Neuronal stem cell (in vitro differentiated cells): ENCODE results near the gene DMD.
"Not testable (repeated sequence)": the region's sequence is repeated elsewhere in the genome, so short reads cannot be mapped to it uniquely, and the experiment has no call there.

ENCODE experiments used
- DNase-seq: peaks from one replicate; pipeline ENCODE4 v3.0.0-alpha.2; 2013; ENCODE audit warnings: low spot score
- H2AFZ ChIP-seq: one replicate; pipeline ENCODE4 v1.6.1; 2013; ENCODE audit warnings: mild to moderate bottlenecking, low read length, inconsistent platforms
- H2AK5ac ChIP-seq: 2 replicates; pipeline ENCODE4 v1.6.1; 2013; ENCODE audit warnings: low read depth, mild to moderate bottlenecking, inconsistent platforms, low read length, moderate library complexity, mixed read lengths
- H2BK120ac ChIP-seq: 2 replicates; pipeline ENCODE4 v1.6.1; 2013; ENCODE audit warnings: low read depth, mild to moderate bottlenecking, inconsistent platforms, low read length, moderate library complexity, mixed read lengths
- H2BK12ac ChIP-seq: one replicate; pipeline ENCODE4 v1.6.1; 2013; ENCODE audit warnings: low read length, inconsistent platforms
- H2BK15ac ChIP-seq: 2 replicates; pipeline ENCODE4 v1.6.1; 2013; ENCODE audit warnings: mild to moderate bottlenecking, low read length, inconsistent platforms, mixed read lengths
- H2BK5ac ChIP-seq: one replicate; pipeline ENCODE4 v1.6.1; 2013; ENCODE audit warnings: inconsistent platforms, mild to moderate bottlenecking, low read length, moderate library complexity
- H3K14ac ChIP-seq: one replicate; pipeline ENCODE4 v1.6.1; 2013; ENCODE audit warnings: low read length, inconsistent platforms
- H3K18ac ChIP-seq: 2 replicates; pipeline ENCODE4 v1.6.1; 2013; ENCODE audit warnings: low read length, inconsistent platforms
- H3K23ac ChIP-seq: 2 replicates; pipeline ENCODE4 v1.6.1; 2013; ENCODE audit warnings: low read depth, mild to moderate bottlenecking, mixed read lengths, low read length, inconsistent platforms; ENCODE audit not compliant: poor library complexity
- H3K27ac ChIP-seq: replicated peaks from 3 replicates; pipeline ENCODE4 v1.5.1; 2013; ENCODE audit warnings: low read length, inconsistent platforms
- H3K27me3 ChIP-seq, 3 experiments: 2 replicates each; pipeline ENCODE4 v1.6.1; 2013; ENCODE audit warnings: low read length in 3 of 3, mild to moderate bottlenecking in 2 of 3, inconsistent platforms in 1 of 3, low read depth in 1 of 3, mixed read lengths in 1 of 3, moderate library complexity in 1 of 3; ENCODE audit not compliant: control insufficient read depth in 3 of 3, insufficient read depth in 3 of 3
- H3K36me3 ChIP-seq, 2 donors: replicated peaks in 1 of 2; 2 replicates each; pipeline ENCODE4 v1.6.1; 2013; ENCODE audit warnings: low read length in 2 of 2; ENCODE audit not compliant: control insufficient read depth in 2 of 2, insufficient read depth in 2 of 2
- H3K4ac ChIP-seq: 2 replicates; pipeline ENCODE4 v1.6.1; 2013; ENCODE audit warnings: inconsistent platforms, mild to moderate bottlenecking, low read length, moderate library complexity
- H3K4me1 ChIP-seq, 2 donors: 1 replicate in 1 of 2; 2 replicates in 1 of 2; pipeline ENCODE4 v1.6.1; 2013; ENCODE audit warnings: low read length in 2 of 2, low read depth in 1 of 2; ENCODE audit not compliant: control insufficient read depth in 2 of 2, insufficient read depth in 1 of 2
- H3K4me2 ChIP-seq: one replicate; pipeline ENCODE4 v1.6.1; 2013; ENCODE audit warnings: mild to moderate bottlenecking, low read length, inconsistent platforms; ENCODE audit not compliant: insufficient read depth, poor library complexity, severe bottlenecking
- H3K4me3 ChIP-seq, 2 donors: 2 replicates each; pipeline ENCODE4 v1.5.1; 2013; ENCODE audit warnings: low read length in 2 of 2, mild to moderate bottlenecking in 2 of 2, inconsistent platforms in 1 of 2, moderate library complexity in 1 of 2
- H3K79me1 ChIP-seq: one replicate; pipeline ENCODE4 v1.6.1; 2013; ENCODE audit warnings: low read depth, mild to moderate bottlenecking, inconsistent platforms, low read length, moderate library complexity
- H3K9ac ChIP-seq: one replicate; pipeline ENCODE4 v1.6.1; 2013; ENCODE audit warnings: mild to moderate bottlenecking, low read depth, low read length, inconsistent platforms; ENCODE audit not compliant: poor library complexity
- H3K9me3 ChIP-seq, 2 donors: replicated peaks in 1 of 2; 2 replicates each; pipeline versions ENCODE3 to v1.6.1; 2013; ENCODE audit warnings: low read length in 2 of 2, mild to moderate bottlenecking in 2 of 2, inconsistent platforms in 1 of 2, low read depth in 1 of 2, mixed read lengths in 1 of 2, moderate library complexity in 1 of 2; ENCODE audit not compliant: control insufficient read depth in 2 of 2, insufficient read depth in 1 of 2
- H4K8ac ChIP-seq: one replicate; pipeline ENCODE4 v1.6.1; 2013; ENCODE audit warnings: low read depth, mild to moderate bottlenecking, inconsistent platforms, low read length, moderate library complexity
- H4K91ac ChIP-seq: one replicate; pipeline ENCODE4 v1.6.1; 2013; ENCODE audit warnings: low read length, low read depth, mild to moderate bottlenecking, inconsistent platforms; ENCODE audit not compliant: poor library complexity
- WGBS, 2 donors: extraction: QIAGEN DNeasy Blood & Tissue Kit; methylation state at CpG; one replicate each; pipeline ENCODE4 v1.1.7; 2013; ENCODE audit warnings: missing lambda C conversion rate in 2 of 2, mixed read lengths in 1 of 2; ENCODE audit not compliant: insufficient read length in 2 of 2, insufficient replicate concordance in 1 of 2; ENCODE audit errors: extremely low coverage in 2 of 2; 5-methylcytosine and 5-hydroxymethylcytosine counted together

DMD gene

GRCh38 chrX:31934015-31934414, 1277.3 kb downstream of the DMD start:
- Histone ChIP-seq H4K8ac (no peak overlapping the region), H2BK15ac (no peak overlapping the region), H3K4me3 (no peak overlapping the region), H3K18ac (no peak overlapping the region), H4K91ac (no peak overlapping the region), H3K36me3 (peaks cover 0 to 4% of the 10 kb centered on the region in 2 donors), H3K9ac (no peak overlapping the region), H3K27me3 (no peaks in the 10 kb centered on the region), H3K9me3 (no peaks in the 10 kb centered on the region), H2BK12ac (no peak overlapping the region), H2BK5ac (no peak overlapping the region), H3K23ac (no peak overlapping the region), H3K4ac (no peak overlapping the region), H3K27ac (no peak overlapping the region), H3K4me1 (no peaks in the 10 kb centered on the region), H3K14ac (no peak overlapping the region), H3K79me1 (no peaks in the 10 kb centered on the region), H2AK5ac (no peak overlapping the region), H2AFZ (no peak overlapping the region), H3K4me2 (no peak overlapping the region), H2BK120ac (no peak overlapping the region)
- no peak for DNase-seq
- no CpG with 5 or more reads among the region's 3 CpGs for WGBS, 2 donors

GRCh38 chrX:31932769-31933168, 1278.6 kb downstream of the DMD start:
- Histone ChIP-seq H2BK120ac (no peak overlapping the region), H3K23ac (no peak overlapping the region), H3K9me3 (no peaks in the 10 kb centered on the region), H3K4me1 (no peaks in the 10 kb centered on the region), H2BK12ac (no peak overlapping the region), H4K8ac (no peak overlapping the region), H3K4me2 (no peak overlapping the region), H3K79me1 (no peaks in the 10 kb centered on the region), H2AFZ (no peak overlapping the region), H3K4ac (no peak overlapping the region), H3K18ac (no peak overlapping the region), H2BK15ac (no peak overlapping the region), H2AK5ac (no peak overlapping the region), H3K27me3 (no peaks in the 10 kb centered on the region), H4K91ac (no peak overlapping the region), H2BK5ac (no peak overlapping the region), H3K27ac (no peak overlapping the region), H3K9ac (no peak overlapping the region), H3K4me3 (no peak overlapping the region), H3K14ac (no peak overlapping the region), H3K36me3 (peaks cover 0 to 6% of the 10 kb centered on the region in 2 donors)
- no peak for DNase-seq
- no CpG with 5 or more reads among the region's 1 CpG for WGBS, 2 donors

GRCh38 chrX:31932320-31932719, 1279.0 kb downstream of the DMD start:
- H3K27ac ChIP-seq, result not testable (repeated sequence)

GRCh38 chrX:31931225-31931624, 1280.1 kb downstream of the DMD start:
- Histone ChIP-seq H3K36me3 (peaks cover 0 to 6% of the 10 kb centered on the region in 2 donors), H2BK12ac (no peak overlapping the region), H3K4me2 (no peak overlapping the region), H3K4me3 (no peak overlapping the region), H3K27me3 (no peaks in the 10 kb centered on the region), H4K8ac (no peak overlapping the region), H3K9ac (no peak overlapping the region), H3K18ac (no peak overlapping the region), H2AFZ (no peak overlapping the region), H3K4me1 (no peaks in the 10 kb centered on the region), H3K4ac (no peak overlapping the region), H2BK15ac (no peak overlapping the region), H3K79me1 (no peaks in the 10 kb centered on the region), H4K91ac (no peak overlapping the region), H3K23ac (no peak overlapping the region), H3K9me3 (no peaks in the 10 kb centered on the region), H3K27ac (no peak overlapping the region), H2BK5ac (no peak overlapping the region), H2AK5ac (no peak overlapping the region), H3K14ac (no peak overlapping the region), H2BK120ac (no peak overlapping the region)
- WGBS, 2 donors, result no CpG with 5 or more reads among the region's 3 CpGs
- peak; percentile 0 for DNase-seq

More at GRCh38 chrX:31932320-31932719, 1279.0 kb downstream of the DMD start:
- H3K23ac ChIP-seq, H4K91ac ChIP-seq, DNase-seq, H3K4ac ChIP-seq, H3K18ac ChIP-seq, H2AFZ ChIP-seq, H3K4me3 ChIP-seq, H3K4me2 ChIP-seq, H3K79me1 ChIP-seq, H2AK5ac ChIP-seq, H2BK5ac ChIP-seq, H2BK12ac ChIP-seq, H3K4me1 ChIP-seq, H4K8ac ChIP-seq, H3K9me3 ChIP-seq, H2BK120ac ChIP-seq, H3K14ac ChIP-seq, H2BK15ac ChIP-seq, H3K27me3 ChIP-seq, H3K36me3 ChIP-seq, H3K9ac ChIP-seq: not testable (repeated sequence)
- no CpG with 5 or more reads among the region's 11 CpGs for WGBS, 2 donors
